GM12891 (cell line): Measurements from ENCODE around the gene L3MBTL2. TPM values are rescaled to one million over a fixed set of nuclear protein-coding genes. Genes with fewer than 3 reads are reported as not detected.
A peak's percentile ranks its signal among the peaks of the same experiment; 100 is the strongest.
"Not testable (repeated sequence)": the region's sequence is repeated elsewhere in the genome, so short reads cannot be mapped to it uniquely, and the experiment has no call there.

ENCODE experiments used
- DNase-seq: peaks from one replicate; pipeline ENCODE4 v3.0.0; 2011; ENCODE audit warnings: low spot score; ENCODE audit not compliant: insufficient read length
- FAIRE-seq: peaks from 2 replicates; lab custom pipeline; 2011; peaks lifted over from hg19 to GRCh38; lab: Jason Lieb, UNC
- PAX5 ChIP-seq: IDR thresholded peaks from 2 replicates; pipeline ENCODE4 v1.6.1; 2011; ENCODE audit warnings: low read length, moderate library complexity, mild to moderate bottlenecking; ENCODE audit not compliant: insufficient read depth, severe bottlenecking
- POLR2A ChIP-seq: IDR thresholded peaks from 2 replicates; pipeline ENCODE4 v1.6.1; 2011; ENCODE audit warnings: low read depth, low read length, control low read depth
- POLR2AphosphoS5 ChIP-seq: IDR thresholded peaks from 2 replicates; pipeline ENCODE4 v1.6.1; 2011; ENCODE audit warnings: low read depth, low read length, control low read depth
- POU2F2 ChIP-seq: IDR thresholded peaks from 2 replicates; pipeline ENCODE4 v1.6.1; 2011; ENCODE audit warnings: low read depth, mild to moderate bottlenecking, control low read depth, low read length, moderate library complexity
- SPI1 ChIP-seq: IDR thresholded peaks from 2 replicates; pipeline ENCODE4 v1.6.1; 2011; ENCODE audit warnings: low read depth, low read length, control low read depth
- TAF1 ChIP-seq: IDR thresholded peaks from 2 replicates; pipeline ENCODE4 v1.6.1; 2011; ENCODE audit warnings: low read depth, low read length, control low read depth
- polyA plus RNA-seq: library from polyadenylated mRNA; unstranded; fragments of >200 nt; gene quantifications from one replicate; pipeline ENCODE4 v1.2.1, GENCODE V29; 2012; ENCODE audit warnings: low read depth, missing spikeins, inconsistent platforms; ENCODE audit not compliant: missing spikeins

Gene L3MBTL2
- polyA plus RNA-seq: 17.4 TPM

DNA sequence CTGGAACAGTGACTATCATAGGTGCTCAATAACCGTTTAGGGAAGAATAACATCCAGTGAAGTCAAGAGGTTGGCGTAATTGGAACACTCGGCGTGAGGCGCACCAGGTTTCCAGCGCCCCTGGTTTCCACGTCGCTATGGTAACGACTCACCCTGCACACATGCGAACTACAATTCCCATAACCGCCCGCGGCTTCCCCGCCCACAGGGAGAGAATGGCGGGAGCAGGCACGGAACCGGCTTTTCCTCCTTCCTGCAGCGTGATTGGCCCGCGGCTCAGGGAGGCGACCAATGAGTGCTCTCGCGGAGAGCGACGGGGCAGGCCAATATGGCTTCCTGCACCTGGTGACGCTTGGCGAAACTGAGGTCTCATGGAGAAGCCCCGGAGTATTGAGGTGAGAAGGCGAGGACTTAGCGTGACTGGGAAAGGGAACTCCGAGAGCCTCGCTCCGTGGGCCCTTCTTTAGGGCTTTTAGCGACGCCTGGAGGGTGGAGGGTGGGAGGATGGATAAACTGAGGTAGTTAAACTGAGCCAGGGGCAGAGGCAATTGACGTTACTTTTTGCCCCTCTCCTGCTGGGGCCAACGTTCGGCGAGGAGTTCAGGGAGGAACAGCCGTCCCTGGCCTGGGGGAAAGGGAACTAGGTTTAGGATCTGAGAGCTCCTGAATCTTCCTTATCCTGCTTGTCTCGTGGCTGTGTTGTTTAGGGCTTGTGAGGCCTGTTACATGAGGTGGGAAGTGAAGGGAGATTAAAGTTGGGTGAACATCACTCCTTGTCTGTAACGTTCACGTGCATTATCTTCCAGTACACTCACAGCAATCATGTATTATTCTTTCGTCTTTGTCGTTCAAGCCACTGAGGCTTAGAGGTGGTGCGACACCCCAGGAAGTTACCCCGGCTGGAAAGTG lies at the start of gene L3MBTL2:
Gene L3MBTL2 (plus strand): TSS at position 321 of the 909 bp plus-strand sequence. CDS start 51 bp downstream, at position 372.
- DNase-seq (peak; percentile 97), FAIRE-seq (peak; percentile 100)
- peak; percentile 77 for TF ChIP-seq TAF1
- TF ChIP-seq SPI1: 0 out of 2 replicates have a peak, but pooled peaks have one; percentile 12
- TF ChIP-seq POLR2A: peak; percentile 79
- TF ChIP-seq POLR2AphosphoS5: peak; percentile 77
- TF ChIP-seq POU2F2: no peak
- TF ChIP-seq PAX5: no peak

DNA sequence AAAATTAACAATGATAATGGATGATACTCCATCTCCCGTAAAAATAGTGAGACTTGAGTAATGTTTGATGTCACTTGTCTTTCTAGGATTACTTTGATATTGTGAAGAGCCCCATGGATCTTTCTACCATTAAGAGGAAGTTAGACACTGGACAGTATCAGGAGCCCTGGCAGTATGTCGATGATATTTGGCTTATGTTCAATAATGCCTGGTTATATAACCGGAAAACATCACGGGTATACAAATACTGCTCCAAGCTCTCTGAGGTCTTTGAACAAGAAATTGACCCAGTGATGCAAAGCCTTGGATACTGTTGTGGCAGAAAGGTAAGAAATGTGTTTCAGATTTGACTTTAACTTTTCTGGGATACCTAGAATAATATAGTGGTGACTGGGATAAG lies 48.0 kb upstream of the L3MBTL2 start:
- no peak for FAIRE-seq
- TF ChIP-seq SPI1: no peak
- no peak for TF ChIP-seq POLR2AphosphoS5
- no peak for TF ChIP-seq PAX5
- no peak for TF ChIP-seq POLR2A
- no peak for TF ChIP-seq TAF1
- TF ChIP-seq POU2F2: no peak
- DNase-seq: no peak

DNA sequence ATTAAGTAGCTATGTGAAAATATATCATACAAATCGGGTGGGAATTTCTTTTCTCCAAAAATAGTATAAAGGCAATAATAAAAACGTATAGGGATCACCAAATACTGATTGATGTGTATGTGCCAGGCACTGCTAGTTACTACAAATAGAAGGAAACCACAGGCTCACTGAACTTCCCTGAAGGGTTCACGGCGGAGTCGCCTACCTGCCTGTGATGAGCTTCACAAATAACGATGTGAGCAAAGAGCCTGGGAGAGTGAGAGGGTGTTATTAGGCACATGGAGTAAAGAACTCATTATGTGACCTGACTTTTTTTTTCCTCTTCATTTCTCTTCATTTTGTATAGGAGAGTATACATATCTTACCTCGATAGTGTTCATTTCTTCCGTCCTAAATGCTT lies 36.0 kb upstream of the L3MBTL2 start:
- DNase-seq (no peak), FAIRE-seq (no peak)
- TF ChIP-seq POLR2A: no peak
- TF ChIP-seq PAX5: no peak
- no peak for TF ChIP-seq POLR2AphosphoS5
- TF ChIP-seq TAF1: no peak
- no peak for TF ChIP-seq SPI1
- no peak for TF ChIP-seq POU2F2

GRCh38 chr22:41171996-41172395 lies 33.1 kb upstream of the L3MBTL2 start:
- no peak for TF ChIP-seq PAX5
- no peak for TF ChIP-seq SPI1
- no peak for TF ChIP-seq POU2F2
- no peak for TF ChIP-seq TAF1
- TF ChIP-seq POLR2A: no peak
- no peak for TF ChIP-seq POLR2AphosphoS5

GRCh38 chr22:41175546-41175945 lies 29.6 kb upstream of the L3MBTL2 start:
- no peak for DNase-seq
- TF ChIP-seq TAF1 (no peak), POLR2AphosphoS5 (no peak)
- no peak for FAIRE-seq

More at GRCh38 chr22:41171996-41172395, 33.1 kb upstream of the L3MBTL2 start:
- FAIRE-seq (no peak), DNase-seq (no peak)

DNA sequence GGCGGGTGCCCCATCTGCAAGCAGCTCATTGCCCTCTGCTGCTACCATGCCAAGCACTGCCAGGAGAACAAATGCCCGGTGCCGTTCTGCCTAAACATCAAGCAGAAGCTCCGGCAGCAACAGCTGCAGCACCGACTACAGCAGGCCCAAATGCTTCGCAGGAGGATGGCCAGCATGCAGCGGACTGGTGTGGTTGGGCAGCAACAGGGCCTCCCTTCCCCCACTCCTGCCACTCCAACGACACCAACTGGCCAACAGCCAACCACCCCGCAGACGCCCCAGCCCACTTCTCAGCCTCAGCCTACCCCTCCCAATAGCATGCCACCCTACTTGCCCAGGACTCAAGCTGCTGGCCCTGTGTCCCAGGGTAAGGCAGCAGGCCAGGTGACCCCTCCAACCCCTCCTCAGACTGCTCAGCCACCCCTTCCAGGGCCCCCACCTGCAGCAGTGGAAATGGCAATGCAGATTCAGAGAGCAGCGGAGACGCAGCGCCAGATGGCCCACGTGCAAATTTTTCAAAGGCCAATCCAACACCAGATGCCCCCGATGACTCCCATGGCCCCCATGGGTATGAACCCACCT lies 28.0 kb upstream of the L3MBTL2 start:
- no peak for TF ChIP-seq TAF1
- FAIRE-seq: no peak
- DNase-seq: no peak

DNA sequence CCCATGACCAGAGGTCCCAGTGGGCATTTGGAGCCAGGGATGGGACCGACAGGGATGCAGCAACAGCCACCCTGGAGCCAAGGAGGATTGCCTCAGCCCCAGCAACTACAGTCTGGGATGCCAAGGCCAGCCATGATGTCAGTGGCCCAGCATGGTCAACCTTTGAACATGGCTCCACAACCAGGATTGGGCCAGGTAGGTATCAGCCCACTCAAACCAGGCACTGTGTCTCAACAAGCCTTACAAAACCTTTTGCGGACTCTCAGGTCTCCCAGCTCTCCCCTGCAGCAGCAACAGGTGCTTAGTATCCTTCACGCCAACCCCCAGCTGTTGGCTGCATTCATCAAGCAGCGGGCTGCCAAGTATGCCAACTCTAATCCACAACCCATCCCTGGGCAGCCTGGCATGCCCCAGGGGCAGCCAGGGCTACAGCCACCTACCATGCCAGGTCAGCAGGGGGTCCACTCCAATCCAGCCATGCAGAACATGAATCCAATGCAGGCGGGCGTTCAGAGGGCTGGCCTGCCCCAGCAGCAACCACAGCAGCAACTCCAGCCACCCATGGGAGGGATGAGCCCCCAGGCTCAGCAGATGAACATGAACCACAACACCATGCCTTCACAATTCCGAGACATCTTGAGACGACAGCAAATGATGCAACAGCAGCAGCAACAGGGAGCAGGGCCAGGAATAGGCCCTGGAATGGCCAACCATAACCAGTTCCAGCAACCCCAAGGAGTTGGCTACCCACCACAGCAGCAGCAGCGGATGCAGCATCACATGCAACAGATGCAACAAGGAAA lies 27.3 kb upstream of the L3MBTL2 start:
- DNase-seq: no peak
- TF ChIP-seq PAX5: no peak
- no peak for TF ChIP-seq POLR2A
- no peak for FAIRE-seq

GRCh38 chr22:41178425-41178975 lies 26.6 kb upstream of the L3MBTL2 start:
- no peak for DNase-seq
- FAIRE-seq: no peak

DNA sequence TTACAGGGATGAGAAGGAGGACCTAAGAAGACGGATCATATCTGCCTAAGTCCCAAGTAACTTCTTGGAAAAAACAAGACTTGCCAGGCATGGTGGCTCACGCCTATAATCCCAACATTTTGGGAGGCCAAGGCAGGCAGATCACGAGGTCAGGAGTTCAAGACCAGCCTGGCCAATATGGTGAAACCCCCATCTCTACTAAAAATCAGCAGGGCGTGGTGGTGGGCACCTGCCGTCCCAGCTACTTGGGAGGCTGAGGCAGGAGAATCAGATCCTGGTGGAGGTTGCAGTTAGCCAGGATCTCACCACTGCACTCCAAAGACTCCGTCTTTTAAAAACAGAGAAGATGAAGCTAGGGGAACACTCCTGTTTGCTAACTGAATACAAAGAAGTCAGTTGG lies 24.8 kb upstream of the L3MBTL2 start:
- not testable (repeated sequence) for DNase-seq
- peak; percentile 81 for FAIRE-seq

More at GRCh38 chr22:41178425-41178975, 26.6 kb upstream of the L3MBTL2 start:
- TF ChIP-seq POLR2AphosphoS5 (peak; percentile 58), TAF1 (no peak), POU2F2 (no peak), POLR2A (0 out of 2 replicates have a peak, but pooled peaks have one; percentile 21), SPI1 (no peak), PAX5 (no peak)

DNA sequence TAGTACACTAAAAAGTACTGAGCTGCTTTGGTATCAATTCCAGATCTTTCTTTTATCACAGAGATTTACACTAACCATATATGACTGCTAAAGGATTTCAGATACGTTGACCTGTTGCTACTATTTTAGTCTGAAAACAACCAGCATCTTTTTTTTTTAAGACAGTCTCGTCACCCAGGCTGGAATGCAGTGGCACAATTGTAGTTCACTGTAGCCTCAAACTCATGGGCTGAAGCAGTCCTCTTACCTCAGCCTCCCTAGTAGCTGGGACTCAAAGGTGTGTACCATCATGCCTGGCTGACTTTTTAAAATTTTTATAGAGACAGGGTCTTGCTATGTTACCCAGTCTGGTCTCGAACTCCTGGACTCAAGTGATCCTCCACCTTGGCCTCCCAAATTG lies 24.2 kb upstream of the L3MBTL2 start:
- FAIRE-seq: no peak
- TF ChIP-seq PAX5 (no peak), TAF1 (no peak), POLR2AphosphoS5 (no peak), POLR2A (no peak), SPI1 (no peak), POU2F2 (no peak)
- DNase-seq: no peak
